Left colon (tissue), 2 donors: ENCODE data around the gene RFX2. TPM values are rescaled to one million over a fixed set of nuclear protein-coding genes. Genes with fewer than 3 reads are reported as not detected.
"Not testable (repeated sequence)": the region's sequence is repeated elsewhere in the genome, so short reads cannot be mapped to it uniquely, and the experiment has no call there.

Experiments
- ATAC-seq: fragments of 200-7000 bp; cut with Tn5 transposase; one replicate; pipeline ENCODE4 v1.9.1; 2020; ENCODE audit warnings: mild to moderate bottlenecking, moderate library complexity
- DNase-seq, 2 donors: peaks; one replicate each; pipeline ENCODE4 v3.0.0-alpha.2; 2020
- intact Hi-C, 2 donors: fragments of 100-400 bp; cut with DNase I in 1 of 2; cut with micrococcal nuclease in 1 of 2; formaldehyde crosslinking; loops; one replicate each; pipeline versions ENCODE4 v1.11.2 to v1.14.0; 2022; cut with DNase I, micrococcal nuclease
- total RNA-seq, 2 donors: library from RNA; stranded (reverse); fragmentation: NEBNext Ultra II Directional; extraction: Animal tissue kit (Norgen Biotek cat#: 25700); gene quantifications; one replicate each; pipeline ENCODE4 v1.2.1, GENCODE V29; 2021
- donor health status: DM: no; HTN: no; CAD: no.
- donor health status: DM: yes; HTN: yes; CAD: no.

RFX2 gene
- total RNA-seq, 2 donors from 2014 or later, result 6.6 to 8.5 TPM

- DNase-seq (no peak), ATAC-seq (no peak)
- intact Hi-C loops, result no loop called here
Observed at GRCh38 chr19:6034512-6034911, 75.8 kb downstream of the RFX2 start.

GRCh38 chr19:6033744-6034264 lies 76.5 kb downstream of the RFX2 start:
- ATAC-seq, result no peak
- intact Hi-C loops, result no loop called here
- DNase-seq, result no peak

GRCh38 chr19:6032827-6033226 lies 77.5 kb downstream of the RFX2 start:
- ATAC-seq, result no peak
- no peak for DNase-seq
- intact Hi-C loops, result no loop called here

GRCh38 chr19:6032381-6032780 lies 77.9 kb downstream of the RFX2 start:
- DNase-seq, result no peak
- no peak for ATAC-seq

GRCh38 chr19:6030214-6030507 lies 80.1 kb downstream of the RFX2 start:
- intact Hi-C loops, result no loop called here
- DNase-seq (no peak), ATAC-seq (no peak)

More at GRCh38 chr19:6032381-6032780, 77.9 kb downstream of the RFX2 start:
- intact Hi-C loops, result no loop called here

- no peak for DNase-seq
Observed at GRCh38 chr19:6026390-6027227, 83.7 kb downstream of the RFX2 start.

GRCh38 chr19:6024756-6025155 lies 85.5 kb downstream of the RFX2 start:
- ATAC-seq, DNase-seq, intact Hi-C loops: not testable (repeated sequence)

More at GRCh38 chr19:6026390-6027227, 83.7 kb downstream of the RFX2 start:
- intact Hi-C loops, result no loop called here
- ATAC-seq, result no peak

GRCh38 chr19:6023936-6024335 lies 86.4 kb downstream of the RFX2 start:
- no peak for DNase-seq
- no peak for ATAC-seq
- intact Hi-C loops, result no loop called here

- intact Hi-C loops, result no loop called here
- ATAC-seq, result no peak
- no peak for DNase-seq
Observed at GRCh38 chr19:6023085-6023682, 87.1 kb downstream of the RFX2 start.

- intact Hi-C loops, result no loop called here
- ATAC-seq, result peak; percentile 9
- no peak for DNase-seq
Observed at GRCh38 chr19:6022570-6023064, 87.7 kb downstream of the RFX2 start.

GRCh38 chr19:6021878-6022569 lies 88.3 kb downstream of the RFX2 start:
- intact Hi-C loops, result no loop called here
- peak; percentile 89 for ATAC-seq
- DNase-seq, result peak; percentile 63 to 87

GRCh38 chr19:6020972-6021805 lies 89.1 kb downstream of the RFX2 start:
- DNase-seq (no peak), ATAC-seq (peak; percentile 63)
- intact Hi-C loops, result no loop called here

GRCh38 chr19:6020166-6020882 lies 90.0 kb downstream of the RFX2 start:
- intact Hi-C loops, result no loop called here
- ATAC-seq, result peak; percentile 46

GRCh38 chr19:6018786-6019185 lies 91.5 kb downstream of the RFX2 start:
- intact Hi-C loops, result no loop called here
- DNase-seq (no peak), ATAC-seq (no peak)

More at GRCh38 chr19:6020166-6020882, 90.0 kb downstream of the RFX2 start:
- DNase-seq, result no peak

GRCh38 chr19:6017576-6017975 lies 92.7 kb downstream of the RFX2 start:
- ATAC-seq (no peak), DNase-seq (no peak)
- intact Hi-C loops, result no loop called here

GRCh38 chr19:6015841-6016545 lies 94.3 kb downstream of the RFX2 start:
- DNase-seq (no peak), ATAC-seq (no peak)
- intact Hi-C loops, result no loop called here

- DNase-seq (no peak), ATAC-seq (no peak)
- intact Hi-C loops, result no loop called here
Observed at GRCh38 chr19:6014551-6015135, 95.7 kb downstream of the RFX2 start.
